Ishikawa (cell line): Measurements from ENCODE around the gene LY6G5C.

Experiments
- CEBPB ChIP-seq: IDR thresholded peaks from 2 replicates; pipeline ENCODE4 v1.6.1; 2012
- CREB1 ChIP-seq: IDR thresholded peaks from 2 replicates; pipeline ENCODE4 v1.6.1; 2012; ENCODE audit warnings: low read depth
- EGR1 ChIP-seq: IDR thresholded peaks from 2 replicates; pipeline ENCODE4 v1.6.1; 2012
- EP300 ChIP-seq: IDR thresholded peaks from 2 replicates; pipeline ENCODE4 v1.6.1; 2012; ENCODE audit warnings: borderline replicate concordance
- FOXM1 ChIP-seq: IDR thresholded peaks from 2 replicates; pipeline ENCODE4 v1.6.1; 2012; ENCODE audit warnings: low read depth, borderline replicate concordance
- MAX ChIP-seq: IDR thresholded peaks from 2 replicates; pipeline ENCODE4 v1.6.1; 2012
- RAD21 ChIP-seq: IDR thresholded peaks from 2 replicates; pipeline ENCODE4 v1.6.1; 2012; ENCODE audit warnings: low read depth
- TAF1 ChIP-seq: IDR thresholded peaks from 2 replicates; pipeline ENCODE4 v1.6.1; 2012; ENCODE audit warnings: low read depth, mild to moderate bottlenecking
- TCF12 ChIP-seq: IDR thresholded peaks from 2 replicates; pipeline ENCODE4 v1.6.1; 2012; ENCODE audit warnings: low read depth
- USF1 ChIP-seq: IDR thresholded peaks from 2 replicates; pipeline ENCODE4 v1.6.1; 2012
- YY1 ChIP-seq: IDR thresholded peaks from 2 replicates; pipeline ENCODE4 v1.6.1; 2012; ENCODE audit warnings: low read depth
- ZBTB7A ChIP-seq: IDR thresholded peaks from 2 replicates; pipeline ENCODE4 v1.6.1; 2012; ENCODE audit warnings: low read depth
- TF ChIP-seq, protein P1 (sequence below): IDR thresholded peaks from 2 replicates; pipeline ENCODE4 v1.6.1; 2012; ENCODE audit warnings: low read depth, mild to moderate bottlenecking

- TF ChIP-seq TAF1 (no peak), FOXM1 (no peak), YY1 (no peak), EGR1 (no peak), EP300 (no peak), RAD21 (no peak), MAX (no peak), ZBTB7A (no peak), CEBPB (no peak), TCF12 (no peak), USF1 (no peak), CREB1 (no peak)
- TF ChIP-seq, protein P1, sequence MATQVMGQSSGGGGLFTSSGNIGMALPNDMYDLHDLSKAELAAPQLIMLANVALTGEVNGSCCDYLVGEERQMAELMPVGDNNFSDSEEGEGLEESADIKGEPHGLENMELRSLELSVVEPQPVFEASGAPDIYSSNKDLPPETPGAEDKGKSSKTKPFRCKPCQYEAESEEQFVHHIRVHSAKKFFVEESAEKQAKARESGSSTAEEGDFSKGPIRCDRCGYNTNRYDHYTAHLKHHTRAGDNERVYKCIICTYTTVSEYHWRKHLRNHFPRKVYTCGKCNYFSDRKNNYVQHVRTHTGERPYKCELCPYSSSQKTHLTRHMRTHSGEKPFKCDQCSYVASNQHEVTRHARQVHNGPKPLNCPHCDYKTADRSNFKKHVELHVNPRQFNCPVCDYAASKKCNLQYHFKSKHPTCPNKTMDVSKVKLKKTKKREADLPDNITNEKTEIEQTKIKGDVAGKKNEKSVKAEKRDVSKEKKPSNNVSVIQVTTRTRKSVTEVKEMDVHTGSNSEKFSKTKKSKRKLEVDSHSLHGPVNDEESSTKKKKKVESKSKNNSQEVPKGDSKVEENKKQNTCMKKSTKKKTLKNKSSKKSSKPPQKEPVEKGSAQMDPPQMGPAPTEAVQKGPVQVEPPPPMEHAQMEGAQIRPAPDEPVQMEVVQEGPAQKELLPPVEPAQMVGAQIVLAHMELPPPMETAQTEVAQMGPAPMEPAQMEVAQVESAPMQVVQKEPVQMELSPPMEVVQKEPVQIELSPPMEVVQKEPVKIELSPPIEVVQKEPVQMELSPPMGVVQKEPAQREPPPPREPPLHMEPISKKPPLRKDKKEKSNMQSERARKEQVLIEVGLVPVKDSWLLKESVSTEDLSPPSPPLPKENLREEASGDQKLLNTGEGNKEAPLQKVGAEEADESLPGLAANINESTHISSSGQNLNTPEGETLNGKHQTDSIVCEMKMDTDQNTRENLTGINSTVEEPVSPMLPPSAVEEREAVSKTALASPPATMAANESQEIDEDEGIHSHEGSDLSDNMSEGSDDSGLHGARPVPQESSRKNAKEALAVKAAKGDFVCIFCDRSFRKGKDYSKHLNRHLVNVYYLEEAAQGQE, result no peak
Measured at GRCh38 chr6:31717499-31718222, 36.8 kb upstream of the LY6G5C start.
